ENCODE measurements around the gene FAM163A. TPM values are rescaled to one million over a fixed set of nuclear protein-coding genes. Genes with fewer than 3 reads are reported as not detected.

FAM163A gene
- total and polyA plus RNA-seq, 9 donors = 0.10 to 1.7 (median 0.47) TPM; not detected in 3

DNA sequence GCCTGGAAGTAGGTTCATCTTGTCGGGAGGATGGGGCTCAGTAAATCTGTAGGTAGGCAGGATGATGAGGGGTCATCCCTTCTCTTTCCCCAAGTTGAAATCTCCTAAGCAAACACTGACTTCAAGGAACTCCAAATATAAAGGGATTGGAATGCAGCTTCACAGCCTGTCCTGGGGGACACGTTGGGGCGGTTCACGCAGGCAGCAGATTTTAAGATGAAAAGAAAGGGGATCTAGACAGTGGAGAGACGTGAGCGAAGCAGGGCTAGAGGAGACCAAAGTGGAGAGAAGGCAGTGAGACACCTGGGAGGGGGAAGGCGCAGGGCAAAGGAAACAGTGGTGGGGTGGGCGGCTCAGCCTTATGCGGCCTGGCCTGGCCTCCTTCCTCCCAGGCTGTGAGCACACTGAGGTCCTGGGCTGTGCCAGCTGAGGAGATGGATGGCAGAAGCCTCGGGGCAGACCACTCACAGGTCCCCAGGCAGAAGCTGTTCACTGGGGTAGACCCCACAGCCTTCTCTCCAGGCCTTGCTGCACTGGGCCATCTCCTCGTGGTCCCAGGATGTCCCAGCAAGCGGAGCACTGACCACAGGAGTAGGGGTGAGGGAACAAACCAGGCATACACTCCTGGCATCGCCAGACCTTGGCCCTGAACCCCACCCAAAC lies 82.8 kb downstream of the FAM163A start:
- intact Hi-C loops (cut with DNase I) = no loop called here
- no peak for TF ChIP-seq EP300 (IDR thresholded peaks at IDR 0.05)
- TF ChIP-seq, protein P1, sequence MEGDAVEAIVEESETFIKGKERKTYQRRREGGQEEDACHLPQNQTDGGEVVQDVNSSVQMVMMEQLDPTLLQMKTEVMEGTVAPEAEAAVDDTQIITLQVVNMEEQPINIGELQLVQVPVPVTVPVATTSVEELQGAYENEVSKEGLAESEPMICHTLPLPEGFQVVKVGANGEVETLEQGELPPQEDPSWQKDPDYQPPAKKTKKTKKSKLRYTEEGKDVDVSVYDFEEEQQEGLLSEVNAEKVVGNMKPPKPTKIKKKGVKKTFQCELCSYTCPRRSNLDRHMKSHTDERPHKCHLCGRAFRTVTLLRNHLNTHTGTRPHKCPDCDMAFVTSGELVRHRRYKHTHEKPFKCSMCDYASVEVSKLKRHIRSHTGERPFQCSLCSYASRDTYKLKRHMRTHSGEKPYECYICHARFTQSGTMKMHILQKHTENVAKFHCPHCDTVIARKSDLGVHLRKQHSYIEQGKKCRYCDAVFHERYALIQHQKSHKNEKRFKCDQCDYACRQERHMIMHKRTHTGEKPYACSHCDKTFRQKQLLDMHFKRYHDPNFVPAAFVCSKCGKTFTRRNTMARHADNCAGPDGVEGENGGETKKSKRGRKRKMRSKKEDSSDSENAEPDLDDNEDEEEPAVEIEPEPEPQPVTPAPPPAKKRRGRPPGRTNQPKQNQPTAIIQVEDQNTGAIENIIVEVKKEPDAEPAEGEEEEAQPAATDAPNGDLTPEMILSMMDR (IDR thresholded peaks at IDR 0.05) = no peak
- TF ChIP-seq POLR2A (IDR thresholded peaks at IDR 0.05) = no peak
- Histone ChIP-seq H3K36me3 (no peaks in the 10 kb centered on the region), H3K4me1 (ENCODE audit: insufficient read depth) (peaks cover 2% of the 10 kb centered on the region), H3K27ac (no peak overlapping the region), H3K27me3 (no peaks in the 10 kb centered on the region), H3K4me3 (no peak overlapping the region), H3K9me3 (no peaks in the 10 kb centered on the region)
- no peak for DNase-seq
- 79 to 86% (median 82%) methylated on average over 13 of the region's 13 CpGs for WGBS, 3 donors

DNA sequence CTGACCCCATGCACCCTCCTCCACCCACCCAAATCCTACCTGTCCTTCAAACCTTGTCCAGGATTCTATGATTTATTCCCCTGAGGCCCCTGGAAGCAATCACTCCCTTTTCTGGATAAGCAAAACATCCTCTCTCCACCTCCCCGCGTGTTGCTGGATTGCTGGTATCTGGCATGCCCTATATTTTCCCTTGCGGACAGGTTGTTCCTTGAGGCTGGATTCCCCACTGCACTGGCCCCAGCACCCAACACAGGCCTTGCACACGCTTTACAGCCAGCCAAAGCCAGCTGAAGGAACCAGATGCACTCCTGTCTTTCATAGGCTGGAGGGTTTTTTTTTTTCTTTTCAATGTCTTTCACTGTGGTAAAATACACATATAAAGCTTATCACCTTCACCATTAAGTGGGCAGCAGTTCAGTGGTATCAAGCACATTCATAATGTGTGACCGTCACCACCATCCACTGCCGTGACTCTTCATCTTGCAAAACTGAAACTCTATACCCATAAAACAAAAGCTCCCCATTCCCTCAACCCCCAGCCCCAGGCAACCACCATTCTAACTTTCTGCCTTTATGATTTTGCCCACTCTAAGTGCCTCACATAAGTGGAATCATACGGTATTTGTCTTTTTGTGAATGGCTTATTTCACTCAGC lies 83.7 kb downstream of the FAM163A start:
- DNase-seq = no peak
- no peaks in the 10 kb centered on the region for H3K9me3 ChIP-seq
- intact Hi-C loops (cut with DNase I) = no loop called here
- H3K36me3 ChIP-seq = no peaks in the 10 kb centered on the region
- H3K27ac ChIP-seq = no peak overlapping the region
- peaks cover 3% of the 10 kb centered on the region for H3K4me1 ChIP-seq (ENCODE audit: insufficient read depth)
- H3K27me3 ChIP-seq = no peaks in the 10 kb centered on the region
- WGBS, 3 donors = 75 to 83% (median 76%) methylated on average over 7 of the region's 7 CpGs
- TF ChIP-seq, protein P1 (IDR thresholded peaks at IDR 0.05) = no peak
- TF ChIP-seq EP300 (IDR thresholded peaks at IDR 0.05) (no peak), POLR2A (IDR thresholded peaks at IDR 0.05) (no peak)
- no peak overlapping the region for H3K4me3 ChIP-seq

DNA sequence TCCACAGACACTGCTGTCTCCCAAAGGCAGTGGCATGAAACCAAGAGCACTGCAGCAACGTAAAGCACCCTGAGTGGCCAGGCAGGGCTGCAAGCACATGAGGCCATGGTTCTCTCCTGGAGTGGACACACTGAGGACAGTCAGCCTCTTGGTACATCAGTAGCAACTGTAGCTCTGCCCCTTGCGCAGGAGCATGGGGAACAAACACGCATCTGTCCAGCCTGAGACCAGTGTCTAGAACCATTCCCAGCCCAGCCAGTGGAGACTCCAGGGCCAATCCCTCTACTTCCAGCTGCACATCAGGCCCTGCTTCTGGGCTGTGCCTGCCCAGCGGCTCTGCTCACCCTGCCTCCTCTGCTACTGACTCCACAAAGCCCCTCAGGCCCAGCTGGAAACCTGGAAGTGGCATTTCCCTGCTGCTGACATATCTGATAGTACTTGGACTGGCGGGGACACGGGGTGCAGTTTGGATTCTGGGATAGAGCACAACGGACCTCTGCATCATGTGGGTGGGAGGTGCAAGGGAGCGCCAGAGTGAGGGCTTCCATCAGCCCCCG lies 85.5 kb downstream of the FAM163A start:
- Histone ChIP-seq H3K4me3 (no peak overlapping the region), H3K27ac (no peak overlapping the region), H3K9me3 (no peaks in the 10 kb centered on the region), H3K36me3 (no peaks in the 10 kb centered on the region), H3K27me3 (no peaks in the 10 kb centered on the region), H3K4me1 (ENCODE audit: insufficient read depth) (peaks cover 5% of the 10 kb centered on the region)
- intact Hi-C loops (cut with DNase I) = no loop called here
- no peak for TF ChIP-seq POLR2A (IDR thresholded peaks at IDR 0.05)
- TF ChIP-seq, protein P1 (IDR thresholded peaks at IDR 0.05) = no peak
- TF ChIP-seq EP300 (IDR thresholded peaks at IDR 0.05) = no peak
- no peak for DNase-seq
- WGBS, 3 donors = 93 to 95% (median 95%) methylated on average over 9 of the region's 9 CpGs

DNA sequence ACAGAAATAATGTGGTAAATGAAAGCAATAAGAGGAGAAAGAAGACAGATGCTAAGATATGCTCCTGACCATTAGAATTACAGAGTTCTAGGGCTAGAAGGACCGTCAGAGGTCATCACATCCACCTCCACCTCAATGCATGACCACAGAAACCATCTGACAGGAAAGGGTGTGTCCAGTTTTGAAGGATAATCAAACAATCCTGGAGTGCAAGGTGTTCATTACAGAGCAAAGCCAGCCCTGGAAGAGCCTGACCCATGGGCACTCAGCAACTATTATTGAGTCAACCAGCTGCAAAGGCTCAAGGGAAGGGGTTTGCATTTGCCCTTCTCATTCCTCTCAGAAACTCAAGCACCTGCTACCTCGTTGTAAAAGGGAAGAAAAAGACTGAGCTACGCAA lies 88.1 kb downstream of the FAM163A start:
- TF ChIP-seq EP300 (IDR thresholded peaks at IDR 0.05) = no peak
- TF ChIP-seq, protein P1 (IDR thresholded peaks at IDR 0.05) = no peak
- TF ChIP-seq POLR2A (IDR thresholded peaks at IDR 0.05) = no peak
- 68 to 74% (median 72%) methylated on average over 3 of the region's 3 CpGs for WGBS, 3 donors
- no peaks in the 10 kb centered on the region for H3K36me3 ChIP-seq
- H3K4me1 ChIP-seq (ENCODE audit: insufficient read depth) = peaks cover 3% of the 10 kb centered on the region
- DNase-seq = no peak
- no peak overlapping the region for H3K27ac ChIP-seq
- no peak overlapping the region for H3K4me3 ChIP-seq
- no peaks in the 10 kb centered on the region for H3K27me3 ChIP-seq
- intact Hi-C loops (cut with DNase I) = no loop called here
- no peaks in the 10 kb centered on the region for H3K9me3 ChIP-seq
